Measurements from ENCODE around the gene MBD5. TPM values are rescaled to one million over a fixed set of nuclear protein-coding genes. Genes with fewer than 3 reads are reported as not detected.

The MBD5 gene
- total RNA-seq, 6 experiments from 2014 or later, result 7.9 to 15.6 (median 11.9) TPM

GRCh38 chr2:148022351-148022750, 1.5 kb downstream of the MBD5 start:
- Histone ChIP-seq H3K4me3 (peak overlapping the region; percentile 63 to 92 (median 90)), H3K36me3 (no peaks in the 10 kb centered on the region), H3K27ac (no peak overlapping the region), H3K4me1 (peaks cover 0 to 31% (median 13%) of the 10 kb centered on the region in 4 donors), H3K9me3 (no peaks in the 10 kb centered on the region), H3K27me3 (no peaks in the 10 kb centered on the region)
- no peak for DNase-seq
- intact Hi-C loops (cut with DNase I), result no loop called here
- no peak for ATAC-seq
- WGBS (ENCODE audit: insufficient coverage, low coverage, low lambda C conversion rate, missing lambda C conversion rate), result 15% methylated on average over 1 of the region's 1 CpG
- TF ChIP-seq POLR2A (IDR thresholded peaks at IDR 0.05) (no peak), CTCF (IDR thresholded peaks at IDR 0.05) (no peak)

- 91% methylated on average over 2 of the region's 2 CpGs for WGBS (ENCODE audit: insufficient coverage, low coverage, low lambda C conversion rate, missing lambda C conversion rate)
- Histone ChIP-seq H3K27me3 (no peaks in the 10 kb centered on the region), H3K27ac (no peak overlapping the region), H3K4me1 (peaks cover 0 to 31% (median 13%) of the 10 kb centered on the region in 4 donors), H3K9me3 (no peaks in the 10 kb centered on the region), H3K36me3 (no peaks in the 10 kb centered on the region), H3K4me3 (no peak overlapping the region)
- DNase-seq (no peak), ATAC-seq (no peak)
- intact Hi-C loops (cut with DNase I), result no loop called here
- TF ChIP-seq CTCF (IDR thresholded peaks at IDR 0.05), result no peak
- no peak for TF ChIP-seq POLR2A (IDR thresholded peaks at IDR 0.05)
These were observed 2.0 kb downstream of the MBD5 start for GRCh38 chr2:148022882-148023281.

GRCh38 chr2:148023861-148024260, 3.0 kb downstream of the MBD5 start:
- H3K4me1 ChIP-seq, result peaks cover 0 to 27% (median 12%) of the 10 kb centered on the region in 4 donors
- no peaks in the 10 kb centered on the region for H3K36me3 ChIP-seq

GRCh38 chr2:148026573-148026972, 5.7 kb downstream of the MBD5 start:
- no peak overlapping the region for H3K4me3 ChIP-seq
- no peak for ATAC-seq
- no peak for DNase-seq
- intact Hi-C loops (cut with DNase I), result no loop called here
- H3K36me3 ChIP-seq, result no peaks in the 10 kb centered on the region
- no peak for TF ChIP-seq CTCF (IDR thresholded peaks at IDR 0.05)
- no peak for TF ChIP-seq POLR2A (IDR thresholded peaks at IDR 0.05)
- H3K27me3 ChIP-seq, result no peaks in the 10 kb centered on the region
- no peak overlapping the region for H3K27ac ChIP-seq
- no peaks in the 10 kb centered on the region for H3K9me3 ChIP-seq
- WGBS (ENCODE audit: insufficient coverage, low coverage, low lambda C conversion rate, missing lambda C conversion rate), result 100% methylated on average over 2 of the region's 2 CpGs
- peaks cover 0 to 18% (median 6%) of the 10 kb centered on the region in 4 donors for H3K4me1 ChIP-seq

More at GRCh38 chr2:148023861-148024260, 3.0 kb downstream of the MBD5 start:
- no peaks in the 10 kb centered on the region for H3K9me3 ChIP-seq
- H3K4me3 ChIP-seq, result no peak overlapping the region
- intact Hi-C loops (cut with DNase I), result no loop called here
- no peak for TF ChIP-seq CTCF (IDR thresholded peaks at IDR 0.05)
- TF ChIP-seq POLR2A (IDR thresholded peaks at IDR 0.05), result no peak
- DNase-seq, result no peak
- no peak for ATAC-seq
- no peaks in the 10 kb centered on the region for H3K27me3 ChIP-seq
- no peak overlapping the region for H3K27ac ChIP-seq

GRCh38 chr2:148027822-148028221, 6.9 kb downstream of the MBD5 start:
- Histone ChIP-seq H3K27me3 (no peaks in the 10 kb centered on the region), H3K27ac (no peak overlapping the region), H3K9me3 (no peaks in the 10 kb centered on the region), H3K4me3 (no peak overlapping the region), H3K4me1 (peaks cover 0 to 9% (median 4%) of the 10 kb centered on the region in 4 donors), H3K36me3 (no peaks in the 10 kb centered on the region)
- ATAC-seq (no peak), DNase-seq (no peak)
- 100% methylated on average over 1 of the region's 1 CpG for WGBS (ENCODE audit: insufficient coverage, low coverage, low lambda C conversion rate, missing lambda C conversion rate)
- intact Hi-C loops (cut with DNase I), result no loop called here
- TF ChIP-seq CTCF (IDR thresholded peaks at IDR 0.05) (no peak), POLR2A (IDR thresholded peaks at IDR 0.05) (no peak)
